Activated B cell treated with CpG ODN at 0.5 μM for 24 hours (primary cell): ENCODE data around the gene DKK2. TPM values are rescaled to one million over a fixed set of nuclear protein-coding genes. Genes with fewer than 3 reads are reported as not detected.

Experiments
- ATAC-seq: fragments of 200-7000 bp; cut with Tn5 transposase; one replicate; pipeline ENCODE4 v1.10.0; 2021; ENCODE audit warnings: low read depth, mild to moderate bottlenecking, moderate library complexity
- CTCF ChIA-PET: fragments of 350-600 bp; sonication (Branson Sonifier 250); formaldehyde crosslinking; loops from one replicate; lab custom pipeline; 2021; ENCODE audit warnings: antibody characterized with exemption; lab: Charles Lee
- POLR2A ChIA-PET: fragments of 350-600 bp; sonication (Branson Sonifier 250); formaldehyde crosslinking; loops from one replicate; lab custom pipeline; 2021; ENCODE audit warnings: antibody characterized with exemption; lab: Charles Lee
- DNase-seq: peaks from one replicate; pipeline ENCODE4 v3.0.0; 2022
- H3K27ac Mint-ChIP-seq: one replicate; pipeline ENCODE4 v1.8.0; 2020; ENCODE audit warnings: mixed read lengths
- H3K27me3 Mint-ChIP-seq: one replicate; pipeline ENCODE4 v1.8.0; 2021; ENCODE audit warnings: mixed read lengths
- H3K36me3 Mint-ChIP-seq: one replicate; pipeline ENCODE4 v1.8.0; 2021; ENCODE audit warnings: low read depth, mixed read lengths
- H3K4me1 Mint-ChIP-seq: one replicate; pipeline ENCODE4 v1.8.0; 2021; ENCODE audit warnings: mixed read lengths
- H3K4me3 Mint-ChIP-seq: one replicate; pipeline ENCODE4 v1.8.0; 2020; ENCODE audit warnings: mild to moderate bottlenecking, mixed read lengths
- H3K9me3 Mint-ChIP-seq: one replicate; pipeline ENCODE4 v1.8.0; 2020; ENCODE audit warnings: mixed read lengths
- intact Hi-C: fragments of 100-400 bp; cut with micrococcal nuclease; formaldehyde crosslinking; loops from one replicate; pipeline ENCODE4 v1.15.1; 2024
- total RNA-seq: library from RNA; stranded (reverse); gene quantifications from 2 replicates; pipeline ENCODE4 v1.2.3, GENCODE V29; 2022
- TF ChIP-seq, protein P1 (sequence below): fragments of 200-600 bp; IDR thresholded peaks from one replicate; pipeline ENCODE4 v1.8.0; 2022; ENCODE audit warnings: antibody characterized with exemption, mild to moderate bottlenecking

The DKK2 gene
- total RNA-seq, 1 donor from 2014 or later: not detected

DNA sequence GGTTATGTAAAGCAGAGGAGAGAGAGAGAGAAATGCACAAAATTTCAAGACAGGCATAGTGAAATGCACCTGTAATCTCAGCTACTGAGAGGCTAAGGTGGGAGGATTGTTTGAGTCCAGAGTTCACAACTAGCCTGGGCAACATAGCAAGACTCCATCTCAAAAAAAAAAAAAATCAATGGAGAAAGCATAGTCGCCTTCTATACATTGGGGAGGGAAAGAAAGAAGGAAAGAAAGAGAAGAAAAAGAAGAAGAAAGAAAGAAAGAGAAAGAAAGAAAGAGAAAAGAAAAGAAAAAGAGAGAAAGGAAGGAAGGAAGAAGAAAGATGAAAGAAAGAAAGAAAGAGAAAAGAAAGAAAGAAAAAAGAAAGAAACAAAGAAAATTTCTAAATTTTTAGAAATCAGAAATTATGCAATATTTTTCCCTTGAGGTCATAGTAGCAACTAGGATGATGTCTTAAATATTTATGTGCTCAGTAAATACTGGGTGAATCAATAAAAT, 53.4 kb downstream of the DKK2 start:
- Mint-ChIP-seq H3K4me3 (no peak overlapping the region), H3K36me3 (no peaks in the 10 kb centered on the region), H3K4me1 (no peaks in the 10 kb centered on the region), H3K27me3 (no peaks in the 10 kb centered on the region), H3K9me3 (no peaks in the 10 kb centered on the region), H3K27ac (no peak overlapping the region)
- intact Hi-C loops: no loop called here
- CTCF ChIA-PET: no interaction called here
- no peak for ATAC-seq
- TF ChIP-seq, protein P1, sequence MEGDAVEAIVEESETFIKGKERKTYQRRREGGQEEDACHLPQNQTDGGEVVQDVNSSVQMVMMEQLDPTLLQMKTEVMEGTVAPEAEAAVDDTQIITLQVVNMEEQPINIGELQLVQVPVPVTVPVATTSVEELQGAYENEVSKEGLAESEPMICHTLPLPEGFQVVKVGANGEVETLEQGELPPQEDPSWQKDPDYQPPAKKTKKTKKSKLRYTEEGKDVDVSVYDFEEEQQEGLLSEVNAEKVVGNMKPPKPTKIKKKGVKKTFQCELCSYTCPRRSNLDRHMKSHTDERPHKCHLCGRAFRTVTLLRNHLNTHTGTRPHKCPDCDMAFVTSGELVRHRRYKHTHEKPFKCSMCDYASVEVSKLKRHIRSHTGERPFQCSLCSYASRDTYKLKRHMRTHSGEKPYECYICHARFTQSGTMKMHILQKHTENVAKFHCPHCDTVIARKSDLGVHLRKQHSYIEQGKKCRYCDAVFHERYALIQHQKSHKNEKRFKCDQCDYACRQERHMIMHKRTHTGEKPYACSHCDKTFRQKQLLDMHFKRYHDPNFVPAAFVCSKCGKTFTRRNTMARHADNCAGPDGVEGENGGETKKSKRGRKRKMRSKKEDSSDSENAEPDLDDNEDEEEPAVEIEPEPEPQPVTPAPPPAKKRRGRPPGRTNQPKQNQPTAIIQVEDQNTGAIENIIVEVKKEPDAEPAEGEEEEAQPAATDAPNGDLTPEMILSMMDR: no peak
- POLR2A ChIA-PET: no interaction called here
- DNase-seq: no peak

DNA sequence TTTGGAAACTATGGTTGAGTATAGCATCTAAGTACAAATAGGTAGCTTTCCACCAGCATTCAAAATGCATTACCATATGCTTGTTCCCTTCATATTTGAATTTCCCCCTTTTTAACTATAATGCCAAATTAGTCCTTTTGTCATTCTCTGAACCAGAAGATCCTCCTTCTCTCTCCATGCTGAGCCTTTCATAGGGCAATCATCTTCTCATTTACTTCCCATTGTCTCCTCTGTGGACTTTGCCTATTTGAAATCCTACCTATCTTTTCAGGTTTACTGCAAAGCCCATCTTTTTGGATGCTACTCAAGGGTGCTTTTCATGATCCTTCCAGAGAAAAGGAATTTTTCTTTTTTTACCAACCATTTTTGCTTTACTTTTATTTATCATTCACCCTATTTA, 54.7 kb downstream of the DKK2 start:
- Mint-ChIP-seq H3K9me3 (no peaks in the 10 kb centered on the region), H3K27ac (no peak overlapping the region), H3K4me3 (no peak overlapping the region), H3K27me3 (no peaks in the 10 kb centered on the region), H3K36me3 (no peaks in the 10 kb centered on the region), H3K4me1 (no peaks in the 10 kb centered on the region)
- CTCF ChIA-PET: no interaction called here
- DNase-seq (no peak), ATAC-seq (no peak)
- POLR2A ChIA-PET: no interaction called here
- intact Hi-C loops: no loop called here
- TF ChIP-seq, protein P1: no peak

DNA sequence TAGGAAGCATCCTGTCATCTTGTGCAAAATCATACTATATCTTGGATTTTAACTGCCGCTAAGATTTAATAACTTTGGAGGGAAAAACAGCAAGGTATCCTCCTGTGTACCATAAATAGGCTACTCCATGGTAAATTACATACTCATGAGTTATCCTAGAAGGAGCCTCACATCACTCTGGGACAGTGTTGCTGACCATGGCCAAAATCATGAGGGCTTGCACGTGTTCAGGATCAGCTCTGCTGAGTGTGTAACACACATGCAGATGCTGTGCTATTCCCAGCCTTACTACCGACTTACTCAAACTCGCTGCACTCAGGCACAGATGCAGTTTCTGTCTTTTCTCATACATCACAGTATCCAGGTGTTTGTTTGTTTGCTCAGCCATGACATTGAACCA, 56.6 kb downstream of the DKK2 start:
- Mint-ChIP-seq H3K4me1 (no peaks in the 10 kb centered on the region), H3K9me3 (no peaks in the 10 kb centered on the region), H3K4me3 (no peak overlapping the region), H3K27ac (no peak overlapping the region), H3K27me3 (no peaks in the 10 kb centered on the region), H3K36me3 (no peaks in the 10 kb centered on the region)
- no peak for DNase-seq
- ATAC-seq: no peak
- ChIA-PET POLR2A (no interaction called here), CTCF (no interaction called here)
- intact Hi-C loops: no loop called here
- TF ChIP-seq, protein P1: no peak

DNA sequence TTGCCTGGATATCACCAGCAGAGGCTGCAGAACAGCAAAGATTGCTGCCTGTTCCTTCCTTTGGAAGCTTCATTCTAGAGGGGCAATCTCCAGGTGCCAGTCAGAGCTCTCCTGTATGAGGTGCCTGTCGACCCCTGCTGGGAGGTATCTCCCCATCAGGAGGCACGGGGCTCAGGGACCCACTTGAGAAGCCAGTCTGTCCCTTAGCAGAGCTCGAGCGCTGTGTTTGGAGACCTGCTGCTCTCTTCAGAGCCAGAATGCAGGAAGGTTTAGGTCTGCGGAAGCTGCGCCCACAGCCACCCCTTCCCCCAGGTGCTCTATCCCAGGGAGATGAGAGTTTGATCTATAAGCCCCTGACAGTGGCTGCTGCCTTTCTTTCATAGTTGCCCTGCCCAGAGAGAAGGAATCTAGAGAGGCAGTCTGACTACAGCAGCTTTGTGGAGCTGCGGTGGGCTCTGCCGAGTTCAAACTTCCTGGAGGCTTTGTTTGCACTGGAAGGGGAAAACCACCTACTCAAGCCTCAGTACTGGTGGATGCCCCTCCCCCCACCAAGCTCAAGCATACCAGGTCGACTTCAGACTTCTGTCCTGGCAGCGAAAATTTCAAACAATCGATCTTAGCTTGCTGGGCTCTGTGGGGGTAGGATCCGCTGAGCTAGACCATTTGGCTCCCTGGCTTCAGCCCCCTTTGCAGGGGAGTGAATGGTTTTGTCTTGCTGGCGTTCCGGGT, 57.9 kb downstream of the DKK2 start:
- ChIA-PET CTCF (no interaction called here), POLR2A (no interaction called here)
- Mint-ChIP-seq H3K4me1 (no peaks in the 10 kb centered on the region), H3K4me3 (no peak overlapping the region), H3K27ac (no peak overlapping the region), H3K27me3 (no peaks in the 10 kb centered on the region), H3K9me3 (peaks cover 3% of the 10 kb centered on the region), H3K36me3 (no peaks in the 10 kb centered on the region)
- no peak for ATAC-seq
- no peak for DNase-seq
- TF ChIP-seq, protein P1: no peak
- intact Hi-C loops: no loop called here

DNA sequence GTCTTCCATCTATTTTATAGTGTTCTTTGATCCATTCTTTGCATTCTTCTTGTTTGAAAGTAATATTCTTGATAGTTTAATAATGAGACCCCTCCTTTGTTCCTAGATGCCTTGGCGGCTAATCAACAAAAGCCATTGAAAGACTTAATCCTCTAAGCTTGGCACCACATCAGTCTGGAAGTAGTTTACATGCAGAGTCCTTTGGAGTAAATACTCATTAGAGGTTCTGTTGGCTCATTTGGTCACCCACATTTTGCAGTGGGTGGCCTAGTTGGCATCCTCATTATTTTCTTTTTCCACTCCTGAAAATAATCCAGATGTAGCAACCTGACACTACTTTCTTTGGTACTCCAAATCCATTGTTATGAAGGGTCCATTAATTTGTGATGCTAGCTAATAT, 64.5 kb downstream of the DKK2 start:
- Mint-ChIP-seq H3K36me3 (no peaks in the 10 kb centered on the region), H3K9me3 (peaks cover 5% of the 10 kb centered on the region), H3K4me3 (no peak overlapping the region), H3K27ac (no peak overlapping the region), H3K27me3 (no peaks in the 10 kb centered on the region), H3K4me1 (no peaks in the 10 kb centered on the region)
- ChIA-PET CTCF (no interaction called here), POLR2A (no interaction called here)
- intact Hi-C loops: no loop called here
- TF ChIP-seq, protein P1: no peak
- DNase-seq (no peak), ATAC-seq (no peak)
